Stimulated activated CD8-positive, alpha-beta memory T cell treated with anti-CD3 and anti-CD28 coated beads, Interleukin-12 subunit alpha, Interleukin-12 subunit beta, amount 100 ng/mL, for 1 hour (primary cell): ENCODE results near the gene WDR82.
A peak's percentile ranks its signal among the peaks of the same experiment; 100 is the strongest.
"Not testable (repeated sequence)": the region's sequence is repeated elsewhere in the genome, so short reads cannot be mapped to it uniquely, and the experiment has no call there.

Experiments
- DNase-seq: peaks from one replicate; pipeline ENCODE4 v3.0.0-alpha.2; 2020; ENCODE audit warnings: low read depth

The WDR82 gene

GRCh38 chr3:52289338-52289746, 10.9 kb upstream of the WDR82 start:
- DNase-seq, result no peak

GRCh38 chr3:52288674-52289073, 10.2 kb upstream of the WDR82 start:
- no peak for DNase-seq

- DNase-seq, result no peak
Observed at GRCh38 chr3:52286777-52287110, 8.3 kb upstream of the WDR82 start.

- DNase-seq, result not testable (repeated sequence)
Observed at GRCh38 chr3:52284051-52284450, 5.6 kb upstream of the WDR82 start.

- DNase-seq, result no peak
Observed at GRCh38 chr3:52283306-52283705, 4.9 kb upstream of the WDR82 start.

- peak; percentile 33 for DNase-seq
Observed at GRCh38 chr3:52281981-52282801, 3.7 kb upstream of the WDR82 start.

GRCh38 chr3:52280050-52280461, 1.6 kb upstream of the WDR82 start:
- DNase-seq, result no peak

GRCh38 chr3:52279596-52279995, 1.1 kb upstream of the WDR82 start:
- DNase-seq, result no peak

GRCh38 chr3:52277972-52278509, 408 bp downstream of the WDR82 start:
- DNase-seq, result no peak

- peak; percentile 52 for DNase-seq
Observed at GRCh38 chr3:52277071-52277964, 1.1 kb downstream of the WDR82 start.

- not testable (repeated sequence) for DNase-seq
Observed at GRCh38 chr3:52274781-52275180, 3.7 kb downstream of the WDR82 start.

GRCh38 chr3:52272831-52273230, 5.6 kb downstream of the WDR82 start:
- DNase-seq, result no peak

- DNase-seq, result not testable (repeated sequence)
Observed at GRCh38 chr3:52272172-52272571, 6.3 kb downstream of the WDR82 start.

- no peak for DNase-seq
Observed at GRCh38 chr3:52270252-52270754, 8.1 kb downstream of the WDR82 start.

GRCh38 chr3:52269776-52270175, 8.7 kb downstream of the WDR82 start:
- DNase-seq, result no peak

GRCh38 chr3:52268036-52268435, 10.4 kb downstream of the WDR82 start:
- no peak for DNase-seq

- no peak for DNase-seq
Observed at GRCh38 chr3:52265387-52265786, 13.1 kb downstream of the WDR82 start.

- no peak for DNase-seq
Observed at GRCh38 chr3:52262447-52262846, 16.0 kb downstream of the WDR82 start.

- DNase-seq, result no peak
Observed at GRCh38 chr3:52259448-52259847, 19.0 kb downstream of the WDR82 start.

- no peak for DNase-seq
Observed at GRCh38 chr3:52259035-52259434, 19.4 kb downstream of the WDR82 start.

GRCh38 chr3:52257911-52258310, 20.5 kb downstream of the WDR82 start:
- DNase-seq, result no peak

GRCh38 chr3:52256622-52257021, 21.8 kb downstream of the WDR82 start:
- no peak for DNase-seq

- no peak for DNase-seq
Observed at GRCh38 chr3:52256159-52256558, 22.3 kb downstream of the WDR82 start.
